Lower leg skin (tissue), 3 donors: Measurements from ENCODE around the gene ADGRD1.
"Not testable (repeated sequence)": the region's sequence is repeated elsewhere in the genome, so short reads cannot be mapped to it uniquely, and the experiment has no call there.

Source experiments
- POLR2A ChIP-seq, 2 donors: fragments of 450-650 bp; IDR thresholded peaks; one replicate each; pipeline ENCODE4 v1.6.1; 2016 to 2017; ENCODE audit warnings: antibody characterized with exemption in 2 of 2, mild to moderate bottlenecking in 1 of 2, moderate library complexity in 1 of 2
- TF ChIP-seq, protein P1 (sequence below), 3 donors: fragments of 450-650 bp; IDR thresholded peaks; one replicate each; pipeline ENCODE4 v1.5.1; 2016; ENCODE audit warnings: antibody characterized with exemption in 3 of 3, mild to moderate bottlenecking in 3 of 3, moderate library complexity in 2 of 3

DNA sequence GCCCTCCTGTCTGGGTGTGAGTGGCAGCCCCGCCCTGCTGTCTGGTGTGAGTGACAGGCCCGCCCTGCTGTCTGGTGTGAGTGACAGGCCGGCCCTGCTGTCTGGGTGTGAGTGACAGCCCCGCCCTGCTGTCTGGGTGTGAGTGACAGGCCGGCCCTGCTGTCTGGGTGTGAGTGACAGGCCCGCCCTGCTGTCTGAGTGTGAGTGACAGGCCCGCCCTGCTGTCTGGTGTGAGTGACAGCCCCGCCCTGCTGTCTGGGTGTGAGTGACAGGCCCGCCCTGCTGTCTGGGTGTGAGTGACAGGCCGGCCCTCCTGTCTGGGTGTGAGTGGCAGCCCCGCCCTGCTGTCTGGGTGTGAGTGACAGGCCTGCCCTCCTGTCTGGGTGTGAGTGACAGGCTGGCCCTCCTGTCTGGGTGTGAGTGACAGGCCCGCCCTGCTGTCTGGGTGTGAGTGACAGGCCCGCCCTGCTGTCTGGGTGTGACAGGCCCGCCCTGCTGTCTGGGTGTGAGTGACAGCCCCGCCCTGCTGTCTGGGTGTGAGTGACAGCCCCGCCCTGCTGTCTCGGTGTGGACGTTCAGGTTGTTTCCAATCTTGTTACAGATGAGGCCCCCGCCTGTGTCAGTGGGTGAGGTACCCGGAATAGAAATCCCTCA lies 175.4 kb downstream of the ADGRD1 start:
- TF ChIP-seq, protein P1, sequence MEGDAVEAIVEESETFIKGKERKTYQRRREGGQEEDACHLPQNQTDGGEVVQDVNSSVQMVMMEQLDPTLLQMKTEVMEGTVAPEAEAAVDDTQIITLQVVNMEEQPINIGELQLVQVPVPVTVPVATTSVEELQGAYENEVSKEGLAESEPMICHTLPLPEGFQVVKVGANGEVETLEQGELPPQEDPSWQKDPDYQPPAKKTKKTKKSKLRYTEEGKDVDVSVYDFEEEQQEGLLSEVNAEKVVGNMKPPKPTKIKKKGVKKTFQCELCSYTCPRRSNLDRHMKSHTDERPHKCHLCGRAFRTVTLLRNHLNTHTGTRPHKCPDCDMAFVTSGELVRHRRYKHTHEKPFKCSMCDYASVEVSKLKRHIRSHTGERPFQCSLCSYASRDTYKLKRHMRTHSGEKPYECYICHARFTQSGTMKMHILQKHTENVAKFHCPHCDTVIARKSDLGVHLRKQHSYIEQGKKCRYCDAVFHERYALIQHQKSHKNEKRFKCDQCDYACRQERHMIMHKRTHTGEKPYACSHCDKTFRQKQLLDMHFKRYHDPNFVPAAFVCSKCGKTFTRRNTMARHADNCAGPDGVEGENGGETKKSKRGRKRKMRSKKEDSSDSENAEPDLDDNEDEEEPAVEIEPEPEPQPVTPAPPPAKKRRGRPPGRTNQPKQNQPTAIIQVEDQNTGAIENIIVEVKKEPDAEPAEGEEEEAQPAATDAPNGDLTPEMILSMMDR (IDR thresholded peaks at IDR 0.05): not testable (repeated sequence)
- not testable (repeated sequence) for TF ChIP-seq POLR2A (IDR thresholded peaks at IDR 0.05)
